GM21390 (cell line): ENCODE results near the gene MCAM.

Experiments
- ATAC-seq: cut with Tn5 transposase; IDR thresholded peaks from one replicate; pipeline ENCODE4 v1.9.1; 2021; ENCODE audit not compliant: unreplicated experiment

MCAM gene, protein sequence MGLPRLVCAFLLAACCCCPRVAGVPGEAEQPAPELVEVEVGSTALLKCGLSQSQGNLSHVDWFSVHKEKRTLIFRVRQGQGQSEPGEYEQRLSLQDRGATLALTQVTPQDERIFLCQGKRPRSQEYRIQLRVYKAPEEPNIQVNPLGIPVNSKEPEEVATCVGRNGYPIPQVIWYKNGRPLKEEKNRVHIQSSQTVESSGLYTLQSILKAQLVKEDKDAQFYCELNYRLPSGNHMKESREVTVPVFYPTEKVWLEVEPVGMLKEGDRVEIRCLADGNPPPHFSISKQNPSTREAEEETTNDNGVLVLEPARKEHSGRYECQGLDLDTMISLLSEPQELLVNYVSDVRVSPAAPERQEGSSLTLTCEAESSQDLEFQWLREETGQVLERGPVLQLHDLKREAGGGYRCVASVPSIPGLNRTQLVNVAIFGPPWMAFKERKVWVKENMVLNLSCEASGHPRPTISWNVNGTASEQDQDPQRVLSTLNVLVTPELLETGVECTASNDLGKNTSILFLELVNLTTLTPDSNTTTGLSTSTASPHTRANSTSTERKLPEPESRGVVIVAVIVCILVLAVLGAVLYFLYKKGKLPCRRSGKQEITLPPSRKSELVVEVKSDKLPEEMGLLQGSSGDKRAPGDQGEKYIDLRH

DNA sequence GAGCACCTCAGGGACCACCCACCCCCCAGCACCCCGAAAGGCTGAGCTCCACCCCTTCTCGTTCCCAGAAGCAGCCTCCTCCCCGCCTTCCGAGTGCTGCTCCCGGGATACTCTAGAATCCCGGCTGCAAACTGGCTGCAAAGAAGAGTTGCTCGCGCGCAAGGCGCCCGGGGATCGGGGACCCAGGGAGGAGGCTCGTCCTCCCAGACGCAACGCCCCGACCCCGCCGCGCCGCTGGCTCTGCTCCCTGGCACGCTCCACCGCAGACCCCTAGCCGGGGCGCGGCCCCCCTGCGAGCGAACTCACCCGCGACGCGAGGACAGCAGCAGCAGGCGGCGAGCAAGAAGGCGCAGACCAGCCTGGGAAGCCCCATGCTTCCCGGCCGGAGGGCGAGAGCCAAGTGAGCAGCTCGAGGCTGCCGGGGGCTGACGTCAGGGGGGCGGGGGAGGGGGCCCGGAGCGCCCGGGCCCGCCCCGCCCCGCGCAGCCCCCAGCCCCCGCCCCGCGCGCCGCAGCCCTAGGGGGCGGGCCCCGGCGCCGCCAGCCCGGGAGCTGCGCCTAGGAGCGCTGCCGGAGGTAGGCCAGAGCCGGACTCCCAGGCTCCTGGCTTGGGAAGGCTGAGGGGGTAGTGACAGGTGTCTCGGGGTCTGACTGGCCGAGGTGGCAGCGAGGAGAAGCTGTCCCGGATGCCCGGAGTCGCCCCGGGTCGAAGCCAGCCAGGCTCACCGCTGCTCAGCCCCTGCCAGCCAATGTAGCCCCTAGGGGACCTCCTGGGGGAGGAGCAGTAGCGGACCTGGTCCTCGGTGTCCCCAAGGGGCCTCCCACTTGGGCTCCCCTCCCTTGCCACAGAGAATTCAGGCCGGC, at the start of gene MCAM:
MCAM (minus strand) TSS at position 402 of the 863 bp plus-strand sequence; CDS start at position 373, 29 bp downstream.
- no peak for ATAC-seq

DNA sequence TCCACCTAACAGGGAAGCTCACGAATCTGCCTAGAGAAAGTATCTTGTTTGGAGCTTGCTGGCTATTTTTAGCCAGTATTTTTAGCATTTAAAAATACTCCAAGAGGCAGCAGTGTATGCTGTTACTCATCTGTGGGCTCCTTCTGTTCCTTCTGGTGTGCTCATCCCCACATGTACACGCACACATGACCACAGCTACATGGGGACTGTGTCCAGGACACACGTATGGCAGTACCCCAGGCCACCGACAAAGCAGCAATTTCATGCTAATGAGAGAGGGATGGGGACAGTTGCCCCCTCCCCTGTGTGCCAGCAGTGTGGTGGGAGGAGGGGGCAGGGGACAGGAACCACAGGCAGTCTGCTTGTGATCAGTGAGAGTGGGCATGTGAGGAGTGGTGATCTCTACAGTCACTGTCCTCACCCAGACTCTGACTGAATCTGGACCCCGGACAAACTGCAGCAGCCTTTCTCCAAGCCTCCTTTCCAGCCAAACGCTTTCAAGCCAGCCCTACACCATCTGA, 48.2 kb upstream of the MCAM start:
- ATAC-seq, result no peak

GRCh38 chr11:119363851-119364590, 47.1 kb upstream of the MCAM start:
- no peak for ATAC-seq

DNA sequence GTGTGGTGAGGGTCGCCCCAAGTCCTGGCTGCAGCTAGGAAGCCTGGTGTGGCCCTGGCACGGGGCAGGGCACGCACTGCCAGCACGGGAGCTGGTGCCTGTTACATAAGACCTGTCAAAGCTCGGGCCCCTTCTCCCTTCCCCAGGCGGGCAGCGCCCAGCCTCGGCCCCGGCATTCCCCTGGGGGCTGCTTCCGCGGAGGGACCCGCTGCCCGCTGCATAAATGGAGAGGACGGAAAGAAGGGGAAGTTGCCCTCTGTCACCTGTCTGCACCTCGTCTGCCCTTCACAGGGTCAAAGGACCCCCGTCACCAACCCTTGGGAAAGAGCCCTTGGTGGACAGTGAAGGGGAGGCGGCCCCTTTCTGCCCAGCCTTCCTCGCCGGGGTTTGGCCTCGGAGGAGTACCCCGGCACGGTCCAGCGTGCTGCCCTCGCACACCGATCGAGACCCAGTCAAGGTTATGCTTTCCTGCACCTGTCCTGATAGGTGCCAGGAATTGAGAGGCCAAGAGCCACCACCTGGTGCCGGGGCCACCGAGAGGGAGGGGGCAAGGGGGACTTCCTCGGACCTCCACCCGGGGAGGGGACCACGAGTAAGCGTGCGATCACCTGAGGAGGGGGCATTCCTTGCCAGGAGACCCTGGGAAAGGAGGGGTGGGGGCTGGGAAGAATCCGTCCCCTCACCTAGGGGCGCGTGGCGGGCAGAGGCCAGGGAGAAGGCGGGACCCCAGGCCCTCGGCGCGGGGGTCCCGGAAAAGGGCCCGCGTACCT, 46.3 kb upstream of the MCAM start:
- no peak for ATAC-seq

- no peak for ATAC-seq
Observed at GRCh38 chr11:119362741-119363080, 45.8 kb upstream of the MCAM start.

GRCh38 chr11:119361941-119362725, 45.2 kb upstream of the MCAM start:
- ATAC-seq, result no peak

GRCh38 chr11:119361056-119361787, 44.3 kb upstream of the MCAM start:
- no peak for ATAC-seq

DNA sequence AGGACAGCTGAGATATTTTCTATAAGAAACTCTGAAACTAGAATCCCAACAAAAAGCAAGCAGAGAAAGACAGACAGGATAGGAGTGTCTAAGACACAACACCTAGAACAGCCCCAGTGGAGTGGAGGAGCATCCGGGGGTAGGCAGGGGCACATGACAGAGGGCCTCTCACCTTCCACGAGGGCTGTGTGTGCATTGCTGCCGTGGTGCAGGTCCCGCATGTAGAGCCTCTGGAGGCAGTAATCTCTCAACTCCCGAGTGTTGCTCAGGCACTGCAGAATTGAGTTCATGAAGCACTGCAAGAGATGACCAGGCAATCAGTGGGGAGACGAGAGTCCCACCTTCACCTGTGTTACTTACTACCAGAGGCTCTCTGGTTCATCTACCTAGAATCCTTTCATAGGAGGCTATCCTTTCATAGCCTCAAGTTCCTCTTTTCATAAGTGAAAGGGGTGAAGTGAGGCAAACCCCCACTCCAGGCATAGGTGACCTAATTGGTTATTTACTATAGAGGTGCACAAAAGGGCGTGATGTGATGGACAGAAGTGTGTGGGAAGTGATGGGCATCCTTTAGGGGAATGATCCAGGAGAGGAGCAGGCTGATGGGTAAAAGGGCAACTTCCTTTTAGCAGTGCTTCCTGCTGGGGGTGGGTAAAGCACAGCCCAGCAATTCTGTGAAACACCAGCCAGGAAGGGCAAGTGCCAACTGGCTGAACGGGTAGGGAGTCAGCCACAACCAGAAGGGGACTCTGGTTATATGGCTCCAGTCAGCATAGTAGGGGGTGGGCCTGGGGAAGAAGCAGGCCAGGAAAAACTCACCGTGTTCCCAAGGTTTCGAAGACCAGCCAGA, 42.7 kb upstream of the MCAM start:
- ATAC-seq, result no peak

- no peak for ATAC-seq
Observed at GRCh38 chr11:119357074-119357473, 40.1 kb upstream of the MCAM start.

GRCh38 chr11:119356349-119357031, 39.6 kb upstream of the MCAM start:
- peak; percentile 74 for ATAC-seq

DNA sequence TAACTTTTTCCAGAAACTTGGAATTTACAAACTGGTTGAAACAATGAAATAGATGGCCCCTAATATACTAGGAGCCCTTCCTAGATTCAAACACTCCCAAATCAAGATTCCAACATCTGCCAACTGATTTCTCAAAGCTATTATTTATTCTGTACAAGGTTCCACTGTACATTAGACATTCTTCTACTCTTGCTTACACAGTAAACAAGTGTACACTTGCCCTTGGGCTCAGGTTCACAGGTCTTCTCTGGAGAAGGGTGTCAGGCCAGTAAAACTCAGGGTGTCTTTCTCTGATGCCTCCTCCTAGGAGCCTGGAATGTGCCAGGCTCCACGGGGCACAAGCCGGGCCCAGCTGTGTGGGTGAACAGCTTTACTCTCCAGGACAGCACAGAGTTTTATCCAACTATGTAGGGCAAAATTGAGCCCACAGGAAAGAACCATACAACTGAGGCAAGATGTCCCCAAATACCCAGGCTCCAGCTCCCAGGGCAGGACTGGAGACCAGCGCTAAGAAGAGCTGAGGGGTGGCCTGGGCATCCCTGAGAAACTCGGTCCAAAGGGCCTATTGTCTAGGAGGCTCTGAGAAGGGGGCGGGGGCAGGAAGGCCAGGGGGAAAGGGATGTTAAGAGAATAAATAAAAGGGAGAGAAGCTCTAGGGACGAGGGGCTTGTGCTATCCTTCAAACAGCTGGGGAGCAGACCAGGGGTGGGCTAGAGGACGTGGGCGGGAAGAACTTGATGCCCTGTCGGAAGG, 38.3 kb upstream of the MCAM start:
- no peak for ATAC-seq

DNA sequence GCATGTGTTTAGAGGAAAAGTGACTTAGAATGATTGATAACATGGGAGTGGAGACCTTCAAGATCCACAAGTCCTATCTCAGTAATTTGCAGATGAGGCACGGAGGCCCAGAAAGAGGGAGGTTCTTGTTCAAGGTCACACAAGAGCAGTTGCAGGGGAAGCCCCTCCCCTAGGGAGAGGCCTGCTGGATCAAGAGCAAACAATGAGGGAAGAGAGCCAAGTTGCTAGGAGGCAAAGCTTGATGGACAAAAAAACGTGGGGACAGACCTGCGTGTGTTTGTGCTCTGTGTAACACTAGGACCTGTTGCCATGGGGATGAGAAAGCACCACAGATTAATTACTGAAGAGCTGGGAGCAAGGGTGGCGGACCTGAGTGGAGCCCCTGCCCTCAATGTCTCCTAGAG, 35.9 kb upstream of the MCAM start:
- no peak for ATAC-seq

DNA sequence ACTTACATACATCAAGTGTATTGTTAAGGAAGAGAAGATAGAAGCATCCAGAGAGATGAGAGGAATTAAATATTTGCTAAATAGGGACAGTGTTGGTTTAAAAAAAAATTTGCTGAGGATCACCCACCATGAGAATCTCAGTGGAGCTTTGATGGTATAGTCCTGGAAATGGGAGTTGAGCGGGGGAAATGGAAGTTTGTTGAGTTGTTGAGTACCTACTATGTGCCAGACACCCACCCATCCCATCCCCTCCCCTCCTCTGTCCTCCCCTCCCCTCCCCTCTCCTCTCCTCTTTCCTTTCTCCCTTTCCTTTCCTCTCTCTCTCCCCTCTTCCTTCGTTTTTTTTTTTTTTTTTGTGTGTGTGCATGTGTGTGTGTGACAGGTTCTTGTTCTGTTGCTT, 34.3 kb upstream of the MCAM start:
- ATAC-seq, result no peak

- ATAC-seq, result no peak
Observed at GRCh38 chr11:119350302-119350701, 33.4 kb upstream of the MCAM start.

DNA sequence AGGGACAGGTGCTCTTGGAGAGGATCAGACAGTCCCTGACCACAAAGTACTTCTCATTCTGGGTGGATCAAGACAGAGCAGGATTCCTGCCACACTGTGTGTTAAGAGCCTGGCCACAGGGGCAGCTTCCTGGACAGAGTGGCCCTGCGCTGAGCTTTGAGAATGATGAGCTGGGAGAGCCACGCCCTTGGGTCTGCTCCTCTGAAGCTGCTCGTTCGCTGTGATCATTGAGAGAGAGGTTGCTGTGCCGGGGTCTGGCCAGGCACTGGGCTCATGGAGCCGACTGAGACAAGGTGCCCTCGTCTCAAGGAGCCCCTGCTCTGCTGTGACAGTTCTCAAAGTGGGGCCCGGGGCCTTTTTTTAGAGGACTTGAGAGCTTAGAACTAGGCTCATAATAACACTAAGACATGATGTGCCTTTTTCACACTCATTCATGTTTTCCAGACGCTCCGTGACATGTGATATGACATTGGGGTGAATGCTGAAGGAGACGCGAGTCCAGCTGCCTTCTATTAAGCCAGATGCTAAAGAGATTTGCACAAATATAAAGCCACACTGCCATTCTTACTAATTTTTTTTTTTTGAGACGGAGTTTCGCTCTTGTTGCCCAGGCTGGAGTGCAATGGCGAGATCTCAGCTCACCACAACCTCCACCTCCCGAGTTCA, 31.1 kb upstream of the MCAM start:
- no peak for ATAC-seq

DNA sequence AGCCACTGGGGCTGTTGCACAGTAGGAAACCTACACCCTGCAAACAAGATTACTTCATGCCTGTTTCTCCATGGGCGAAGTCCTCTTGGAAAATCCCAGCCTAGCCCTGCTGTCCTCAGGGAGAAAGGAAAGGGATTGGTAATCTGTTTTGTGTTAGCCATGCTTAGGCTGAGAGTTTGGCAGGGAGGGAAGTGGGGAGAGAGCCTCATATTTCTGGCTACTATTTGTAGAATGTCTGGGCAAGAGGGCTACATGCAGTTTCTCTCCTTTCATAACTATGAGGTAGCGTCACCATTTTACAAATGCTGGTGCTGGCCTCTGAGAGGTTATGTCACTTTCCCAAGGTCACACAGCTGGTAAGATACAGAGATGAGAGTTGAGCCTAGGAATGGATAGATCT, 30.3 kb upstream of the MCAM start:
- ATAC-seq, result no peak
